ENCODE data around the gene PPP2R5C. TPM values are rescaled to one million over a fixed set of nuclear protein-coding genes. Genes with fewer than 3 reads are reported as not detected.
A peak's percentile ranks its signal among the peaks of the same experiment; 100 is the strongest.
"Not testable (repeated sequence)": the region's sequence is repeated elsewhere in the genome, so short reads cannot be mapped to it uniquely, and the experiment has no call there.

The PPP2R5C gene
- total RNA-seq, 1 experiment from 2014 or later: 89.9 TPM

- CTCF ChIA-PET: interaction anchor here (0.6 to 3.7 kb wide), 2 partner anchors 15 to 386 kb away, joined by 4 to 24 read pairs; no protein-coding TSS in a partner anchor
- Mint-ChIP-seq H3K4me3 (peak overlapping the region; percentile 21; the same call in 1 of the 2 replicates), H3K4me1 (peaks cover 28% of the 10 kb centered on the region), H3K36me3 (peaks cover 3% of the 10 kb centered on the region; the same call in 1 of the 2 replicates), H3K9me3 (peaks cover 9% of the 10 kb centered on the region), H3K27me3 (ENCODE audit: low read depth) (no peaks in the 10 kb centered on the region), H3K27ac (peak overlapping the region; percentile 83)
- ATAC-seq (peak; percentile 45), DNase-seq (ENCODE audit: low spot score) (no peak)
- POLR2A ChIA-PET: interaction anchor here (0.6 kb wide), 1 partner anchor 31 kb away, joined by 3 read pairs; no protein-coding TSS in a partner anchor
- no peak for TF ChIP-seq GABPB1 (CRISPR knock-in tag; IDR thresholded peaks at IDR 0.05)
- TF ChIP-seq TEAD4 (CRISPR knock-in tag; IDR thresholded peaks at IDR 0.05): no peak
- no peak for TF ChIP-seq ZNF425 (CRISPR knock-in tag; conservative IDR thresholded peaks at IDR 0.05)
- no peak for TF ChIP-seq IRF2 (CRISPR knock-in tag; IDR thresholded peaks at IDR 0.05; ENCODE audit: borderline replicate concordance, low read depth)
Measured at GRCh38 chr14:101721951-101722661, 39.4 kb upstream of the PPP2R5C start.

- TF ChIP-seq CREB1 (CRISPR knock-in tag; IDR thresholded peaks at IDR 0.05): no peak
- no peak for TF ChIP-seq ETV6 (CRISPR knock-in tag; IDR thresholded peaks at IDR 0.05)
- no peak for TF ChIP-seq ELF4 (CRISPR knock-in tag; IDR thresholded peaks at IDR 0.05; ENCODE audit: low read depth)
- no peak for TF ChIP-seq ZNF263 (CRISPR knock-in tag; IDR thresholded peaks at IDR 0.05; ENCODE audit: low read depth)
- TF ChIP-seq OVOL2 (CRISPR knock-in tag; IDR thresholded peaks at IDR 0.05; ENCODE audit: borderline replicate concordance): no peak
- TF ChIP-seq HMGA2 (CRISPR knock-in tag; IDR thresholded peaks at IDR 0.05): no peak
- no peak for TF ChIP-seq USF1 (CRISPR knock-in tag; IDR thresholded peaks at IDR 0.05)
- no peak for TF ChIP-seq RELA (CRISPR knock-in tag; IDR thresholded peaks at IDR 0.05; ENCODE audit: borderline replicate concordance)
- no peak for TF ChIP-seq SMAD3 (CRISPR knock-in tag; IDR thresholded peaks at IDR 0.05; ENCODE audit: borderline replicate concordance)
Measured at GRCh38 chr14:101723061-101723595, 38.4 kb upstream of the PPP2R5C start.

GRCh38 chr14:101725652-101726051 lies 35.9 kb upstream of the PPP2R5C start:
- Mint-ChIP-seq H3K9me3 (peaks cover 14% of the 10 kb centered on the region), H3K4me1 (peaks cover 16% of the 10 kb centered on the region)
- POLR2A ChIA-PET; H3K4me3 Mint-ChIP-seq; DNase-seq (ENCODE audit: low spot score); H3K27ac Mint-ChIP-seq; ATAC-seq; H3K27me3 Mint-ChIP-seq (ENCODE audit: low read depth); H3K36me3 Mint-ChIP-seq: not testable (repeated sequence)
- CTCF ChIA-PET: interaction anchor here (1.1 kb wide), 1 partner anchor 45 kb away, joined by 3 read pairs; no protein-coding TSS in a partner anchor

More at GRCh38 chr14:101723061-101723595, 38.4 kb upstream of the PPP2R5C start:
- Mint-ChIP-seq H3K27ac (no peak overlapping the region; the same call in 1 of the 2 replicates), H3K4me3 (no peak overlapping the region), H3K27me3 (ENCODE audit: low read depth) (peaks cover 5% of the 10 kb centered on the region; the same call in 1 of the 2 replicates), H3K9me3 (peaks cover 9% of the 10 kb centered on the region), H3K36me3 (peaks cover 3% of the 10 kb centered on the region; the same call in 1 of the 2 replicates), H3K4me1 (peaks cover 24% of the 10 kb centered on the region)
- ChIA-PET CTCF (interaction anchor here (3.7 kb wide), 1 partner anchor 16 kb away, joined by 24 read pairs; no protein-coding TSS in a partner anchor), POLR2A (no interaction called here)
- ATAC-seq (no peak), DNase-seq (ENCODE audit: low spot score) (no peak)

- no peak overlapping the region for H3K4me3 Mint-ChIP-seq
- peaks cover 3% of the 10 kb centered on the region; the same call in 1 of the 2 replicates for H3K36me3 Mint-ChIP-seq
- ChIA-PET CTCF (interaction anchor here (1.1 kb wide), 1 partner anchor 44 kb away, joined by 3 read pairs; no protein-coding TSS in a partner anchor), POLR2A (interaction anchor here (0.6 kb wide), 1 partner anchor 51 kb away, joined by 5 read pairs; no protein-coding TSS in a partner anchor)
- ATAC-seq (no peak), DNase-seq (ENCODE audit: low spot score) (no peak)
- H3K27ac Mint-ChIP-seq: no peak overlapping the region
- peaks cover 7% of the 10 kb centered on the region for H3K27me3 Mint-ChIP-seq (ENCODE audit: low read depth)
- H3K9me3 Mint-ChIP-seq: peaks cover 14% of the 10 kb centered on the region
- H3K4me1 Mint-ChIP-seq: peaks cover 24% of the 10 kb centered on the region
- TF ChIP-seq PRRX2 (CRISPR knock-in tag; IDR thresholded peaks at IDR 0.05) (no peak), SMAD3 (CRISPR knock-in tag; IDR thresholded peaks at IDR 0.05; ENCODE audit: borderline replicate concordance) (no peak), AFF4 (CRISPR knock-in tag; IDR thresholded peaks at IDR 0.05; ENCODE audit: borderline replicate concordance) (no peak), PREB (CRISPR knock-in tag; IDR thresholded peaks at IDR 0.05; ENCODE audit: borderline replicate concordance) (no peak), NFYB (CRISPR knock-in tag; conservative IDR thresholded peaks at IDR 0.05; ENCODE audit: low read depth) (no peak), MXD4 (CRISPR knock-in tag; IDR thresholded peaks at IDR 0.05; ENCODE audit: borderline replicate concordance) (no peak), NFE2L1 (CRISPR knock-in tag; IDR thresholded peaks at IDR 0.05) (no peak)
Measured at GRCh38 chr14:101726295-101726953, 35.1 kb upstream of the PPP2R5C start.

All from WTC11 (cell line).